Gastroesophageal sphincter (tissue), 4 donors: ENCODE data around the gene MYL3. TPM values are rescaled to one million over a fixed set of nuclear protein-coding genes. Genes with fewer than 3 reads are reported as not detected.

ENCODE experiments used
- ATAC-seq: fragments of 150-250 bp; one replicate; pipeline ENCODE4 v1.9.1; 2016; ENCODE audit warnings: mild to moderate bottlenecking, moderate library complexity
- H3K27ac ChIP-seq, 4 donors: fragments of 200-600 bp; sonication (generic) in 3 of 4; 1 replicate in 3 of 4; 2 replicates in 1 of 4; pipeline ENCODE4 v1.5.1; 2016 to 2019
- H3K27me3 ChIP-seq: fragments of 200-600 bp; sonication (generic); one replicate; pipeline ENCODE4 v1.5.1; 2019
- H3K36me3 ChIP-seq, 2 donors: fragments of 200-600 bp; sonication (generic); one replicate each; pipeline ENCODE4 v1.5.1; 2019; ENCODE audit warnings: control low read depth in 1 of 2
- H3K4me1 ChIP-seq, 3 donors: fragments of 200-600 bp; sonication (generic); 1 replicate in 2 of 3; 2 replicates in 1 of 3; pipeline ENCODE4 v1.5.1; 2016 to 2019; ENCODE audit warnings: control low read depth in 2 of 3
- H3K4me3 ChIP-seq, 2 donors: fragments of 200-600 bp; sonication (generic); one replicate each; pipeline ENCODE4 v1.5.1; 2019; ENCODE audit warnings: mild to moderate bottlenecking in 1 of 2, moderate library complexity in 1 of 2
- H3K9me3 ChIP-seq, 3 donors: fragments of 200-600 bp; sonication (generic); one replicate each; pipeline ENCODE4 v1.5.1; 2017 to 2019; ENCODE audit warnings: control low read depth in 2 of 3
- EP300 ChIP-seq: sonication (generic); formaldehyde crosslinking; IDR thresholded peaks from one replicate; pipeline ENCODE4 v1.6.1; 2017; ENCODE audit warnings: antibody characterized with exemption, mild to moderate bottlenecking
- POLR2A ChIP-seq, 2 donors: fragments of 450-650 bp; IDR thresholded peaks; one replicate each; pipeline ENCODE4 v1.6.1; 2017; ENCODE audit warnings: antibody characterized with exemption in 2 of 2, mild to moderate bottlenecking in 2 of 2, moderate library complexity in 1 of 2
- POLR2AphosphoS5 ChIP-seq: sonication (generic); formaldehyde crosslinking; IDR thresholded peaks from one replicate; pipeline ENCODE4 v1.6.1; 2017; ENCODE audit warnings: antibody characterized with exemption
- WGBS, 2 donors: methylation state at CpG; one replicate each; pipeline ENCODE4 v1.1.5; 2018; ENCODE audit warnings: low coverage in 1 of 2; 5-methylcytosine and 5-hydroxymethylcytosine counted together
- total RNA-seq, 4 donors: library from RNA; depleted of rRNA; stranded (reverse); fragments of >200 nt; gene quantifications; one replicate each; pipeline ENCODE4 v1.1.0, GENCODE V29; 2016
- TF ChIP-seq, protein P1 (sequence below), 4 experiments: fragments of 200-600 bp in 2 of 4; fragments of 450-650 bp in 2 of 4; sonication (generic) in 1 of 4; IDR thresholded peaks; one replicate each; pipeline ENCODE4 v1.5.1; 2017 to 2019; ENCODE audit warnings: antibody characterized with exemption in 4 of 4, mild to moderate bottlenecking in 2 of 4, moderate library complexity in 2 of 4

The MYL3 gene
- total RNA-seq, 4 donors from 2014 or later = 2.6 to 5.3 (median 4.2) TPM

DNA sequence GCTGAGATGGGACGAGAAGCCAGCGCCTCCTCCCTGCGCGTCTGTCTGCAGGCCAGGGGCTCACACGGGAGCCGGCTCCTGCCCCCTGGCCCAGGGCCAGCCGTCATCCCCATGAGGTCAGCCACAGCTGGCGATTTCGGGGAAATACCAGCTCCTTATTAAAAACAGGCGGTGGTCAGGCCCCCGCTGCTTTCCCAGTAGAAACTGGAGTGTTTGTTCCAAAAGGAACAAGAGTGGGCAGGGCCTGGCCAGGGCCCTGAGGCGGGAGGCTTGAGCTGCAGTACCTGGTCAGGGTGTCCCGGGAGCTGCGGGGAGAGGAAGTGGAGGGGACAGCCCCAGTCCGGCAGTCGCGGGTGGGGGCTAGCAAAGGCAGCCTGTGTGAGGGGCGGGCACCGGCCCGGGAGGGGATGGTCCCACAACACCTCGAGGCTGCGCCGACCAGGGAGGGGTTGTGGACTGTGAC is 17.8 kb downstream of the MYL3 start:
- H3K27me3 ChIP-seq = no peaks in the 10 kb centered on the region
- ATAC-seq = peak; percentile 74
- peaks cover 0 to 26% (median 0%) of the 10 kb centered on the region in 3 donors for H3K9me3 ChIP-seq
- TF ChIP-seq POLR2AphosphoS5 = peak; percentile 63
- TF ChIP-seq, protein P1, sequence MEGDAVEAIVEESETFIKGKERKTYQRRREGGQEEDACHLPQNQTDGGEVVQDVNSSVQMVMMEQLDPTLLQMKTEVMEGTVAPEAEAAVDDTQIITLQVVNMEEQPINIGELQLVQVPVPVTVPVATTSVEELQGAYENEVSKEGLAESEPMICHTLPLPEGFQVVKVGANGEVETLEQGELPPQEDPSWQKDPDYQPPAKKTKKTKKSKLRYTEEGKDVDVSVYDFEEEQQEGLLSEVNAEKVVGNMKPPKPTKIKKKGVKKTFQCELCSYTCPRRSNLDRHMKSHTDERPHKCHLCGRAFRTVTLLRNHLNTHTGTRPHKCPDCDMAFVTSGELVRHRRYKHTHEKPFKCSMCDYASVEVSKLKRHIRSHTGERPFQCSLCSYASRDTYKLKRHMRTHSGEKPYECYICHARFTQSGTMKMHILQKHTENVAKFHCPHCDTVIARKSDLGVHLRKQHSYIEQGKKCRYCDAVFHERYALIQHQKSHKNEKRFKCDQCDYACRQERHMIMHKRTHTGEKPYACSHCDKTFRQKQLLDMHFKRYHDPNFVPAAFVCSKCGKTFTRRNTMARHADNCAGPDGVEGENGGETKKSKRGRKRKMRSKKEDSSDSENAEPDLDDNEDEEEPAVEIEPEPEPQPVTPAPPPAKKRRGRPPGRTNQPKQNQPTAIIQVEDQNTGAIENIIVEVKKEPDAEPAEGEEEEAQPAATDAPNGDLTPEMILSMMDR (IDR thresholded peaks at IDR 0.05) = no peak
- peak overlapping the region; percentile 25 to 62 for H3K4me3 ChIP-seq
- 0% methylated on average over 1 of the region's 23 CpGs; no CpG with 5 or more reads in 1 of the 2 donors for WGBS, 2 donors
- H3K4me1 ChIP-seq = peaks cover 0 to 24% (median 9%) of the 10 kb centered on the region in 3 donors
- peak overlapping the region; percentile 19 to 90 (median 85) for H3K27ac ChIP-seq
- no peaks in the 10 kb centered on the region for H3K36me3 ChIP-seq

DNA sequence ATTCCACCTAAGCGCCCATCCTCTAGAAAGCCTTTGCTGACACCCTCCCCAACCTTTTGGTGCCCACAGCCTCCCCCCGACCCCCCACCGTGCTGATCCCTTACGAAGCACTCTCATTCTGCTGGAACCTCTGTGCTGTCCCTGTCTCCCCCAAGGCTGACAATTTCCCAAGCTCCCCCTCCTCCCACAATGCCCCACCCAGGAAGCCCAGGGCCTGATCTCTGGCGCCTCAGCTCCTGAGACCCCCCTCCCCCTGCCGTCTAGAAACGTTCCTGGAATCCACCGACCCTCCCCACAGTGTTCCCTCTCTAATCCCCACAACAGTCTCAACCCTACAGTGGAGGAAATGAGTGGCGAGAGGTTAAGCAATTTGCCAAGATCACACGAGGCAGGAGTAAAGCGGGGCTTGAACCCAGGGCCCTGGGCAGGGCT is 18.3 kb downstream of the MYL3 start:
- H3K27ac ChIP-seq = peak overlapping the region; percentile 19 to 90 (median 85)
- no peaks in the 10 kb centered on the region for H3K36me3 ChIP-seq
- no peak for ATAC-seq
- no peaks in the 10 kb centered on the region for H3K27me3 ChIP-seq
- no peak for TF ChIP-seq EP300
- TF ChIP-seq, protein P1 (IDR thresholded peaks at IDR 0.05) = no peak
- no peak for TF ChIP-seq POLR2AphosphoS5
- no peak for TF ChIP-seq POLR2A (IDR thresholded peaks at IDR 0.05)
- WGBS, 2 donors = 39 to 88% methylated on average over 1 to 6 of the region's 11 CpGs
- H3K9me3 ChIP-seq = peaks cover 0 to 31% (median 0%) of the 10 kb centered on the region in 3 donors
- peaks cover 0 to 24% (median 9%) of the 10 kb centered on the region in 3 donors for H3K4me1 ChIP-seq
- peak overlapping the region in 1 of 2 donors; percentile 62 for H3K4me3 ChIP-seq

DNA sequence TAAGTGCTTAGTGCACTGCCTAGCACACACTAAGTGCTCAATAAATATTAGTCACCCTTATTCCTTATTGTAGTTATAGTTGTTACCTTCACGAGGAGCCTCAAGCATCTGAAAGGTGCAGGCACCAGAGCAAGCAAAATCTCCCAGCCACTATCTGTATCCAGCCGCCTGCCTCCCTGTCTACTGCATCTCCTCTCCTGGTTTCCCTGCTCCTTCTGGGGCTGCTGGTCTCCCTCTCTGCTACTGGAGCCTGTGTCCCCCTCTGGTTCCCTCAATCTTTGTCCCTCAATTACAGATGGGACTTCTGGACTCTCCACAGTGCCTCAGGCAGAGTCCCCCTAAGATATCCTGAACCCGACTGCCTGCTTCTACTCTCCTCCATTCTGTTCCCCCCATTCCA is 18.8 kb downstream of the MYL3 start:
- 70 to 83% methylated on average over 2 to 3 of the region's 3 CpGs for WGBS, 2 donors
- Histone ChIP-seq H3K4me3 (no peak overlapping the region), H3K36me3 (no peaks in the 10 kb centered on the region), H3K27ac (peak overlapping the region in 3 of 4 donors; percentile 85 to 90 (median 85)), H3K4me1 (peaks cover 0 to 24% (median 9%) of the 10 kb centered on the region in 3 donors), H3K9me3 (peaks cover 0 to 35% (median 0%) of the 10 kb centered on the region in 3 donors), H3K27me3 (no peaks in the 10 kb centered on the region)
- no peak for ATAC-seq
- TF ChIP-seq POLR2A (IDR thresholded peaks at IDR 0.05) = no peak
- TF ChIP-seq EP300 = no peak
- TF ChIP-seq, protein P1 (IDR thresholded peaks at IDR 0.05) = no peak
- no peak for TF ChIP-seq POLR2AphosphoS5

DNA sequence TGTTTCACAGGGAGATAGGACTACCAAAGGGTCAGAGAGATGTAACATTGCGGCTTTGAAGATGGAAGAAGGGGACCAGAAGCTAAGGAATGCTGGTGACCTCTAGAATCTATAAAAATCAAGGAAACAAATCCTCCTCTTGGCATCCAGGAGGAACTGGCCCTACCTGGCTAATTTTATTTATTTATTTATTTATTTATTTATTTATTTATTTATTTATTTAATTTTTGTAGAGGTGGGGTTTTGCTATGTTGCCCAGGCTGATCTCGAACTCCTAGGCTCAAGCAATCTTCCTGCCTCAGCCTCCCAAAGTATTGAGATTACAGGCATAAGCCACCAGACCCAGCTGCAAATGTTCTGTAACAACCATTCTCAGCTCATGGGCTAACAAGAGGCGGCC is 19.7 kb downstream of the MYL3 start:
- peaks cover 0 to 24% (median 9%) of the 10 kb centered on the region in 3 donors for H3K4me1 ChIP-seq
- H3K4me3 ChIP-seq = no peak overlapping the region
- no peaks in the 10 kb centered on the region for H3K36me3 ChIP-seq
- TF ChIP-seq POLR2A (IDR thresholded peaks at IDR 0.05) (no peak), EP300 (no peak), POLR2AphosphoS5 (no peak)
- TF ChIP-seq, protein P1 (IDR thresholded peaks at IDR 0.05) = no peak
- no peaks in the 10 kb centered on the region for H3K27me3 ChIP-seq
- ATAC-seq = no peak
- 98 to 100% methylated on average over 1 to 3 of the region's 3 CpGs for WGBS, 2 donors
- peaks cover 0 to 44% (median 0%) of the 10 kb centered on the region in 3 donors for H3K9me3 ChIP-seq
- no peak overlapping the region for H3K27ac ChIP-seq

DNA sequence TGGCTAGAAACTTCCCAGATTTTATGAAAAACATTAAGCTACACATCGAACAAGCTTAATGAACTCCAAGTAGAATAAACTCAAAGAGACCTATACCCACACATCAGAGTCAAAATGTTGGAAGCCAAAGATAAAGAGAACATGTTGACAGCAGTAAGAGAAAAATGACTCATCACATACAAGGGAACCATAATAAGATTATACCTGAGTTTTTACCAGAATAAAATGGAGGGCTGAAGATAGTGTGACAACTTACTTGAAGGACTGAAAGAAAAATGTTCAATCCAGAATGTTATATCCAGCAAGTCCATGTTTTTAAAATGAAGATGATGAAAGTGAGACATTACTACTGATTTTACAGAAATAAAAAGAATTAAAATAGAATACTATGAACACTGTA is 22.8 kb downstream of the MYL3 start:
- 75% methylated on average over 1 of the region's 1 CpG; no CpG with 5 or more reads in 1 of the 2 donors for WGBS, 2 donors
- ATAC-seq = no peak
- H3K9me3 ChIP-seq = peaks cover 0 to 56% (median 0%) of the 10 kb centered on the region in 3 donors
- H3K27ac ChIP-seq = no peak overlapping the region
- H3K4me1 ChIP-seq = peaks cover 0 to 9% (median 0%) of the 10 kb centered on the region in 3 donors
- TF ChIP-seq POLR2A (IDR thresholded peaks at IDR 0.05) (no peak), EP300 (no peak), POLR2AphosphoS5 (no peak)
- TF ChIP-seq, protein P1 (IDR thresholded peaks at IDR 0.05) = no peak
- no peaks in the 10 kb centered on the region for H3K27me3 ChIP-seq
- H3K4me3 ChIP-seq = no peak overlapping the region
- peaks cover 0 to 16% of the 10 kb centered on the region in 2 donors for H3K36me3 ChIP-seq
